GM18508 (cell line): ENCODE results near the gene ZNF770.
"Not testable (repeated sequence)": the region's sequence is repeated elsewhere in the genome, so short reads cannot be mapped to it uniquely, and the experiment has no call there.

Experiments
- ATAC-seq: cut with Tn5 transposase; IDR thresholded peaks from one replicate; pipeline ENCODE4 v1.9.1; 2021; ENCODE audit warnings: moderate number of reproducible peaks; ENCODE audit not compliant: insufficient read depth, unreplicated experiment

Gene ZNF770

GRCh38 chr15:34976743-34977142 lies 11.3 kb downstream of the ZNF770 start:
- no peak for ATAC-seq

GRCh38 chr15:34976073-34976472 lies 12.0 kb downstream of the ZNF770 start:
- no peak for ATAC-seq

- ATAC-seq: no peak
Measured at GRCh38 chr15:34973512-34973911, 14.6 kb downstream of the ZNF770 start.

GRCh38 chr15:34970098-34970643 lies 17.9 kb downstream of the ZNF770 start:
- not testable (repeated sequence) for ATAC-seq

- peak; percentile 91 for ATAC-seq
Measured at GRCh38 chr15:34969340-34970097, 18.6 kb downstream of the ZNF770 start, which contains the start of gene AQR. AQR (minus strand) TSS chr15:34969742; CDS start chr15:34969613, 129 bp downstream.

- no peak for ATAC-seq
Measured at GRCh38 chr15:34964277-34964676, 23.8 kb downstream of the ZNF770 start.

GRCh38 chr15:34953851-34954250 lies 34.2 kb downstream of the ZNF770 start:
- no peak for ATAC-seq

- no peak for ATAC-seq
Measured at GRCh38 chr15:34952481-34952880, 35.6 kb downstream of the ZNF770 start.

- ATAC-seq: no peak
Measured at GRCh38 chr15:34951993-34952392, 36.1 kb downstream of the ZNF770 start.

- ATAC-seq: no peak
Measured at GRCh38 chr15:34944936-34945335, 43.2 kb downstream of the ZNF770 start.

GRCh38 chr15:34943711-34944110 lies 44.4 kb downstream of the ZNF770 start:
- no peak for ATAC-seq

GRCh38 chr15:34943264-34943663 lies 44.8 kb downstream of the ZNF770 start:
- not testable (repeated sequence) for ATAC-seq

- no peak for ATAC-seq
Measured at GRCh38 chr15:34942363-34942762, 45.7 kb downstream of the ZNF770 start.

GRCh38 chr15:34941831-34942230 lies 46.3 kb downstream of the ZNF770 start:
- ATAC-seq: no peak

GRCh38 chr15:34941185-34941698 lies 46.8 kb downstream of the ZNF770 start:
- no peak for ATAC-seq

GRCh38 chr15:34933432-34933975 lies 54.6 kb downstream of the ZNF770 start:
- ATAC-seq: no peak

GRCh38 chr15:34928349-34928748 lies 59.7 kb downstream of the ZNF770 start:
- ATAC-seq: not testable (repeated sequence)
